Measurements from ENCODE around the gene EMC8.

- TF ChIP-seq CTCF (conservative IDR thresholded peaks at IDR 0.05; ENCODE audit: low read depth, low read length): no peak
- TF ChIP-seq EZH2 (IDR thresholded peaks at IDR 0.05; ENCODE audit: borderline replicate concordance, low read depth, low read length, poor library complexity, severe bottlenecking): no peak
Observed at GRCh38 chr16:85812811-85813700, 13.7 kb upstream of the EMC8 start.
